Right lung (tissue), 5 donors: ENCODE measurements around the gene CENPP. TPM values are rescaled to one million over a fixed set of nuclear protein-coding genes. Genes with fewer than 3 reads are reported as not detected.
A peak's percentile ranks its signal among the peaks of the same experiment; 100 is the strongest.

Experiments
- DNase-seq, 2 donors: peaks; one replicate each; pipeline ENCODE4 v3.0.0-alpha.2; 2013
- polyA plus RNA-seq, 5 donors: library from polyadenylated mRNA; unstranded; fragments of 120-200 nt; gene quantifications; one replicate each; pipeline versions ENCODE4 v1.2.1 to v1.2.3, GENCODE V29; 2013; ENCODE audit warnings: inconsistent platforms in 1 of 5, low replicate concordance in 1 of 5; ENCODE audit not compliant: insufficient read length in 5 of 5, insufficient read depth in 1 of 5

Gene CENPP
- polyA plus RNA-seq, 5 donors: 3.5 to 7.0 (median 5.9) TPM

DNA sequence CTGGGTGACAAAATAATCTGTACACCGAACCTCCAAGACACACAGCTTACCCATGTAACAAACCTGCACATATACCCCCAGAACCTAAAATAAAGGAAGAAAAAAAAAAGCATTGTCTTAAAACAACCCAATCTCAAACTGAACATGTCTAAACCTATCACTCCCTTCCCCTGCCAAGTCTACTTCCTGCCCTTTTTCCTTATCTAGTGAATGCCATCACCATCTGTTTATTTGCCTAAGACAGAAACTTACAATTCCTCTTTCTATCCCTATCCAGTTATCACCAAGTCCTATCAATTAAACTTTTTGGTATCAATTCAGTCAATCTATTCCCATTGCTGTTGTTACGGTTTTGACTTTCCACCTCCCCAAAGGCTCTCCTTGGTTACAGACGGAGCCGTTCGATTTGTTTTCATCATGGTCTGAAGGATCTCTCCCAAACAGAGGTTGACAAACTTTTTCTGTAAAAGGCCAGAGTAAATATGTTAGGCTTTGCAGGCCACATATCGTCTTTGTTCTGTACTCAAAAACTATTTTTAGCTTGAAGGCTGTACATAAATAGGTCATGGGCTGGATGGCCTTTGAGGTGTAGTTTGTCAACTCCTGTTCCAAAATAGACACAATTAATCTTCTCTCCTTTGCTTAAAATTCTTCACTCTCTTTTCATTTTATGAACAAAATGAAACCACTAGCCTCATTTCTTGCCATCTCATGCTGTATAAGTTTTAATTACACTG, 12.7 kb upstream of the CENPP start:
- no peak for DNase-seq

DNA sequence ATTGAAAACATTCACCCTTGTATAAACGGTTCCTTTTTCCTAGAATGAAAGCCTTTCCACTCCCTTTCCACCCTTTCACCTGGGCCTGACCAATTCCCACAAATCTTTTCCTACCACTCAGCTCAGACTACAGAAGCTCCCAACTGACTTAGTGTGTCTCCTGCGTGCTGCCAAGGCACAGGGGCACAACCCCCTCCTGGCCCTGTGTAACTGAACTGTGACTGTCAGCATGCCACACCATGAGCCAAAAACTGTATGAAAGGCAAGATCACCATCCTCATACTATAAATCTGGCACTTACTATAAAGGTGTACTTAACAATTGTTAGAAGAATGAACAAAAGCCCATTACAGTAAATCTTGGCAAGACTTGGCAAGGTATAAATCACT, 12.1 kb upstream of the CENPP start:
- no peak for DNase-seq

DNA sequence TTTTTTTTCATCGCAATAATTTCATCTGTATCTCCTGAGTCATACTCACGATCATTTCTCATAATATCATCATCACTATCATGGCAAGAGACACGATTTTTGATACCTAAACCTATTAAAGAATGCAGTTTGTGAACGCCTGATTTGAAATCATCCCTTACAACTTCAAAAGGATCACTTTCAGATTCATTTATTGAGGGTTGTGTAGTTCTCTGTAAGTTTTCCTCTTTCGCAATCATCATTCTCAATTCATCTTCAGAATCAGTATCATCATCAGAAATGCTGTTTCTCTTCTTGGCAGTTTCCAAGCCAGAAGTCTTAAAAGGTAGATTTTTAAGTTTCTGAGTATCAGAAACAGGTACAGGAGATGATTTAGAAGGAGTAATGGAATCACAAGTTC, 10.3 kb upstream of the CENPP start:
- DNase-seq: no peak

DNA sequence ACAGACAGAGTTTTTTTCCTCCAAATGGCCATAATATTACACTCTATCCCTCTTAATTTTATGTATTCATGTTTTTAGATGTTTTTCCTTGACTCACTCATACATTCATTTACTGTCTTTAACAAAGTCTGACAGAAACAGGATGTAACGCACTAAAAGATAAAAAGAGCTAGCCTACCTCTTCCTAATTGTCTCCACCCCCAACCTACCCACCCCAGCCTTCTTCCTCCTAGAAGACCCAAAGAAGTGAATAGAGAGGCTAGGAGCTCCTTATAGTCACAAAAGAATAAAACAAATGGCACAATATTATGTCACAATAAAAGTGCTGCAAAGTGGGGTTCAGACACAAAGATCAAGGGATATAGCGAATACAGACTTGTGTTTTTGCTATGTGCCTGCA, 1.3 kb upstream of the CENPP start:
- DNase-seq: no peak

DNA sequence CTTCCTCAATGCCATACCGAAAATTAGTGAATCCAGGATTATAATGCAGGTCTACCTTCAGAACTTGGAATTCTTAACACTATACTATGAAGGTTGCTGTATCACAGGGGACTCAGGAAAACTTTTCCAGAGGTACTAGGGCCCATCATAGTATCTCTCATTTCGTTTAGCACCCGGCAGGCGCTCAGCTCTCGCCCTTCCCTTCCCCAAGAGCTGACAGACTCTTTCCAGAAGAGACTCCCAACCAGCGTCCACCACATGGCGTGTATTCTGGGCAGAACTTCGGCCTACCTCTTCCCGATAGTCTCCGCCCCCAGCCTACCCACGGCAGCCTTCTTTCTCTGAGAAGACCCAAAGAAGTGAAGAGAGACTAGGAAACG, 874 bp upstream of the CENPP start:
- DNase-seq: no peak

DNA sequence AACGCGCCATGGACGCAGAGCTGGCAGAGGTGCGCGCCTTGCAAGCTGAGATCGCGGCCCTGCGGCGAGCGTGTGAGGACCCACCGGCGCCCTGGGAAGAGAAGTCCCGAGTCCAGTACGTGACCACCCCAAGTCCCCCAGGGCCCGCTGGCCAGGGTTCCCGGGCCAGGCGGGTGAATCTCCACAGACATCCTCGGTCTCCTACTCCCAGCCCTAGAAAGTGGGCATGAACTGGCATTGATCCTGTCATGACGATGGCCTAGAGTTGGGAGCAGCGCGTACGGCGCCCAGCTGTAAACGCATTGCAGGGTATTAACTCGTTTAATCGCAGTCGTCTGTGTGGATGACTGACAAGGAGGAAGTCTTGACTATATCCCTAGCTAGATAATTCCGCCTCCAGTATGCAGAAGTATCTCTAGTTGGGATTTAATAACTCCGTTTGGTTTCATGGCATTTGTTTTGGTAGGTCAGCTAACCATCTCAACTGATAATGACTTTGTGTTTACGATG, 293 bp downstream of the CENPP start:
- no peak for DNase-seq

DNA sequence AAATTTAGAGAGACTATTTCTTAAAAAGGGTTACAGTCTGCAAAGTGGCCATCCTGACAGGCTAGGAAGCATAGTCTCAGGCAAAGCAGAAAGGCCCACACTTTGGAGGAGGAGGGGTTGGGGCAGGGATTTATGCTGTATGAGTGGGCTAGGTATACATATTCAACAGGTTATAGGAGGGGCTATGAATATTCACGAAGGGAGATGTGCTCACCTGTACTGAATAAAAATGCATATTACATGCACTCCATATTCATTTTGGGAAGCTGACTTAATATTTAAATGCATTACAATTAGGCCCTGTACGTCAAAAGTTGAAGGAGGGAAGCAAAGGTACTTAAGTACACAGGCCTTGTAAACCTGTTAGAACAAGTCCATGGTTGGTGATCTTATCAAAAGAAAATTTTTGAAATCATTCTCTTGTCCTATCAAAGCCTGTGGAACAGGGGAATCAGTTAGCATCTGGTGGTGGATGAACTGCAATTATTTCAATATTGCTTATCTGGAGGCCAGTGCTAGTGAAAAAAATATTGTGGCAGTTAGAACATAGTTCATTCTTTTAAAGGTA, 1.6 kb downstream of the CENPP start:
- DNase-seq: no peak

DNA sequence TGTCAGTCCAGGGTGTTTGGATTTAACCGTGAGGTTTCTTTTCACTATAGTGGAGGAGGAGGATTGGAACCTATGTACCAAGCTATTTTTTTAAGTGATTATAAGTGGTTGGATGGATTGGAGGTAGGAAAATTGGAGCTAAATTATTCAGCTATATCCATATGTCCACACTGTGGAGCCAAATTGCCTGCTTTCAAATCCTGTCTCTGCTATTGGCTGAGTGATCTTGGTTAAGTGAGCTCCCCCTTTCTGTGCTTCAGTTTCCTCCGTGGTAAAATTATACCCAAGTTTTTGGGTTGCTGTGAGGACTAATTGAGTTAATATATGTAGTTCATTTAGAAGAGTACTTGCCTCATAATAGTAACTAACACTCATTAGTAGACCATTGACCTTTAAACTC, 2.5 kb downstream of the CENPP start:
- DNase-seq: no peak

DNA sequence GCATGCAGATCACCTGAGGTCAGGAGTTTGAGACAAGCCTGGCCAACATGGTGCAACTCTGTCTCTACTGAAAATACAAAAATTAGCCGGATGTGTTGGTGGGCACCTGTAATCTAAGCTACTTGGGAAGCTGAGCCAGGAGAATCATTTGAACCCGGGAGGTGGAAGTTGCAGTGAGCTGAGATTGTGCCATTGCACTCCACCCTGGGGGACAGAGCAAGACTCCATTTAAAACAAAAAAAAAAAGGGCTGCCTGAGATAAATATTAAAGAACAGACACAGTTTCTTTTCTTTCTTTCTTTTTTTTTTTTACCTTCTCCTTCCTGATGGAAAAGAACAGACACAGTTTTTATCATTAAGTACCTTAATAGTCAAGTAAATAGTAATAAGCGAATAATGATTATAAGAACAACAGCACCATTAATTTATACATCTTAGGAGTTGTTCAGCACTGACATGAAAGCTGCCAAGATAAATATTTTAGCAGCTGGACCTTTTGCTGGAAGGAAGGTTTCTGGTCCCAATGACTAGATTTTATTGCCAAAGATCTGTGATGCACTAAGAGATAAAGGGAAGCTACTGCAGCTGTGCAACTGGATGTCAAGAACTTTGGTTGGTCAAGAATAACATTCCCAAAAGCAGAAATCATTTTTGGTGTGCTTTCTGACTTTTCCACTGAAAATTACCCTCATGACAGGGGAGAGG, 7.0 kb downstream of the CENPP start:
- no peak for DNase-seq

DNA sequence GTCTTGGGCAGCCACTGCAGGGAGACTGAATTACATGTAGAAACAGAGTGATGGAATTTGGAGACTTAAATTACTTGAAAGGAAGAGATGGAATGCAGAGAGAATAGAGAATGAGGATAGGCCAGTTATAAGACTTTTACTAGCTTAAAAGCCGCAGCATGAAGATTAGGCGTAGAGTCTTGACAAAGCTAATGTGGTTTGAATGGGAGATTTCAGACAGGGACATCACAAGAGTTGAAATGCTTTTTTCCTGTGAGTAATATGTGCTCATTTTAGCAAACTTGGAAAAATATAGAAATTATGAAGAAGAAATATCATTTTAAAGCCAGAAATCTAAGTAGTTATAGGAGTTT, 7.5 kb downstream of the CENPP start:
- no peak for DNase-seq

DNA sequence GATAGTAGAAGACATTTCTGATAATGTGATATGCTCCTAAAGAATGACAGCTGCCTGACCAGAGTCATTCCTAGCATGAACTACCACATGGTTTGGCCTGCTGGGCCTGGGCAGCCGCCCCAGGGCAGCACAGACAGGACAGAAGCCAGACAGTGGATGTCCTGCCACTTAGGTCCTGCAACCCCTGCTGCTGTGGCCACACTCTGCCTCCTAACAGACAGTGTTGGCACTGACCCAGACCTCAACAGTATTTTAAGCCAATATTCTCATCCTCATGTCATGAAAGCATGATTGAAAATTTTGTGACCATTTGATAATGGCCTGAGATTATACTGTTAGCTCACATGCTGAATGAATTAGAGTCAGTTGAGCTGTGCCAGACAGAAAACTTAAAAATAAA, 15.8 kb downstream of the CENPP start:
- no peak for DNase-seq

DNA sequence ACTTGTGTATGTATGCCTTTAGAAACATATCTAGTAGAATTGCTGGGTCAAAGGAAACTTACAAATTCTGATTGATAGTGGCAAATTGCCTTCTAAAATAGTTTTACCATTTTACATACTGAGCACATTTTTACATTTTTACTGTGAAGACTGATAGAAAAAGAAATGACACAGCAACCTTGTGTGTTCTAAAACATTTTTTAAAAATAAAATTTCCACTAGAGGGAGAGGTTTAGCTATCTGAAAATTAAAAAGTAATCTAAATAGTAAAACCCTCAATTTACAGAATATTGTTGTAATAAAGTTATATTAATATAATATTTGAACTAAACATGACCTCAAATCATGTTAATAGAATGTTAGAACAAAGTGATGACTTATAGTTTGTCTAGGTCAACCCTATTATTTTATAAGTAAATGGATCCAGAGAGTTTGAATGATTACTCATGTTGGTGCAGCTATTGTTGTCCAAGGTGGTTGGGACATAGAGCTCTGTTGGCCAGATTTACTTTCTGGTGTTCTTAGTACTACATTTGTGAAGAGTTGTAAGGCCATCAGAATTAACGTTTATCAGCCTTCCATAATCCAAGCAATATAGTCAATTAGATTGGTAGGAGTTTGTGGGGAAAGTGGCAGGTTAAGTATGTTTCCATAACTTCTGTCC, 17.2 kb downstream of the CENPP start:
- no peak for DNase-seq

DNA sequence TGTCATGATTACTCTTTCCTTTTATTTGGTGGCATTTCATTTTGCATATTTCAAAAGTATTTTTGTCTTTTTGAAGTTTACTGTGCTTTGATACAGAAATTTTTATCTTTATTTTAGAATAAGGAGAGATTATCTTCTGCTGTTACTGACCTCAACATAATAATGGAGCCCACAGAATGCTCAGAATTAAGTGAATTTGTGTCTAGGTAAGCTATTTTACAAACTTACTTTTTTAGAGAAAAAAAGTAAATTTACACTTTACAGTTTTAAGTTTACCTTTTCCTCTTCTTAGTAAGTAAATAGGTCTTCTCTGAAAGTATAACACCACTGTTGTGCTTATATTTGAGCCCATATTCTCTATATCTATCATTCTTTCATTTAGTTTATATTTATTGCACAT, 19.8 kb downstream of the CENPP start:
- DNase-seq: no peak

DNA sequence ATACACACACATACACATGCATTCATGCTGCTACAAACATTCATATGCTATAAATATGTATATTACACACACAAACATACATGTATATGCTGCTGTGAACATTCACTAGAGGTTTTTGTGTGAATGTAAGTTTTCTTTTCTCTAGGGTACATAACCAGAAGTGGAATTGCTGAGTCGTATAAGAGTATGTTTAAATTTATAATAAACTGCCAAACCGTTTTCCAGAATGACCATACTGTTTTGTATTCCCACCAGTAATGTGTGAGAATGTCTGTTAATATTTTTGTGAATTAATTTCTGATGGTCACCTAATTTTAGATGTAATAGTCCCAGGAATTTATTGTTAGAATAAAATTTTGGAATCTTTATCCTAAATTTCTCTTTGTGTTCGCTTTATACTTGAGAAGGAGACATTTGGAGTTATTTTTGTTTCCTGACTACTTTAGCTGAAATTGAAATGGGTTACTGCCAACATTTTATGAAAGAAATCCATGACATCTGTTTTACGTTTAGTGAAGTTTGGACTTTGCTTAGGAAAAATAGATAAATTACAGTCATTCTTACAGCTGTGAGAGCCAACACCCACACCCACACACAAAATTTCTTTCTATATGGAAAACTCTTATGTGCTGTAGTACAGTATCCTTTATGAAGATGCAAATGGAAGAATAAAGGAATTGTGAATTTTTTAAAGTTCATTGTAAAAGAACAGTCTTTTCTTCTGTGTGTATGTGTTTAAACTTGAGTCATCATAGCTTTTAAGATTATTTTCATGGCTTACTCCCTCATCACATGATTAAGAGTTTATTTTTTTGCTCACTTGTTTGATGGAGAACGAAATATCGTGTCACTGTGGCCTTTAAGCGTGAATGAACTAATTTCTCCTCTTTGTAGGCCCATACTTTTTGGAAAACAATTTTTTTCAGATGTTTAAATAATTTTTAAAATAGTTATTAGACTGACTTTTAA, 24.3 kb downstream of the CENPP start:
- DNase-seq: peak; percentile 61 to 71

DNA sequence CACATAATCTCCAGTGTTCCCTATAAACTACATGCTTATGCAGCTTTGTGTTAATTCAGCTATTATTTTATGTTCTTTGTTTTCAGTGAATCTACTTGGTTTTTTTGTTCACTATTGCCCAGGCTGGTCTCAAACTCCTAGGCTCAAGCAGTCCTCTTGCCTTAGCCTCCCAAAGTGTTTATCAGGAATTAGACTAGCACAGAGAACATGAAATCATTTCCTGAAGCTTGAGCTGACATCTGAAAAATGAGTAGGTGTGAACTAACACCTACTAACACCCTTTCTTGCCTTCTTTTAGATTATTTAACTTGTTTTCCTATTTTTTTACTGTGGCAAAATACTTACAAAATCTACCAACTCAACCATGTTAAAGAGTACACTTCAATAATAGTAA, 25.0 kb downstream of the CENPP start:
- DNase-seq: no peak

DNA sequence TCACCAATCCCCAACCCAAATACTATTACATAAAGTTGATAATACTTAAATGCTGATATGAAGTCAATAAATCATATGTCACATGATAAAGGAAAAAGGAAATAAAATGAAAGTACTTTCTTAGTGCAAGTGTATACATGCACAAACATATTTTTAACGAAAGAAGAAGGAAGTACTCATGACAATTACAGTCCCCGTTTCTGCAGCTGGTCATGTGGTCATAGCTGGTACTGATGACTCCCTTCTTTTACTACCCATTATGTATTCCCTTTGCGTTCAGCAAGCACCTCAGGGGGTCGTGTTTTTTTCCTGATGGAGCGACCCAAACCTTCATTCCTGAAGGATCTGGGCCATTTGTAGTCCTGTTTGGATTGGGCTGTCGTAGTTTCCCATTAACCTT, 27.3 kb downstream of the CENPP start:
- no peak for DNase-seq

DNA sequence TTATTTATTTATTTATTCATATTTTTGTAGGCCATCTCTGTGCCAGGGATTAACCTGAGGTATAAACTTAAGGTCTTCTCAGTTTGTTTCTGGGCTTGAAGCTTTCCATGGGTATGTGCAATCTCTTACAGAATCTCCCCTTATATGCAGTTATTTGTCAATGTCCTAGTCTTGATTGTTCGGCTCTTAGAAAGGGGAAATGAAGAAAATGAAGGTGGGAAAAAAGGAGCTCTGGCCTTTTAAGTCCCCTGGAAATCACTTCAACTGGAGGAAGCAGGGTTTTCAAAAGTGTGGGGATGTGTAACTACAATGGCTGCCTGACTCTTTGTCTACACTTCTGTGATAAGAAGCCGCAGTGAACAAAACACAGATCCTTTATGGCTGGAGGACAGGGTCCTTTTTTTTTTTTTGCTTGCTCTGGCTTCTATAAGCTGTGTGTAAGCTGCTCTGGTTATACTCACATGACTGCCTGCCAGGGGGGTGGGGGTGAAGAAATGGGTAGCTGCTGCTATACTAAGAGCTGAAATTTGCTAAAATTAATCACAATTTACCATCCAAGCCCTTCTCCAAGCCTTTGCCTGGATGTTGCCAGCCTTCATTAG, 33.7 kb downstream of the CENPP start:
- DNase-seq: no peak

DNA sequence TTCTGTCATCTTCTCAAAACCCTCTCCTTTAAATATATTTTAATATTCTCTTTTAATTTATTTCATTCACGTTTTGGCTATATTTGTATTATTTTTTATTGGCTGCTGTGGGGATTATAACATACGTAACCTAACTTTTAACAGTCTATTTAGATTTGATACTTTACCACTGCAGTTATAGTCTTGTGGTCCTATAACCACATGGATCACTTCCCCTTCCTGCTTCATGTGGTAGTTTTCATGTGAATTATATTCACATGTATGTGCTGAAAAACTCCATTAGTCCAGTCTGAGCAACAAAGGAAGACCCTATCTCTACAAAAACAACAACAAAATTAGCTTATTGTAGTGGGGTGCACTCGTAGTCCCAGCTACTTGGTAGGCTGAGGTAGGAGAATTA, 34.3 kb downstream of the CENPP start:
- DNase-seq: no peak

DNA sequence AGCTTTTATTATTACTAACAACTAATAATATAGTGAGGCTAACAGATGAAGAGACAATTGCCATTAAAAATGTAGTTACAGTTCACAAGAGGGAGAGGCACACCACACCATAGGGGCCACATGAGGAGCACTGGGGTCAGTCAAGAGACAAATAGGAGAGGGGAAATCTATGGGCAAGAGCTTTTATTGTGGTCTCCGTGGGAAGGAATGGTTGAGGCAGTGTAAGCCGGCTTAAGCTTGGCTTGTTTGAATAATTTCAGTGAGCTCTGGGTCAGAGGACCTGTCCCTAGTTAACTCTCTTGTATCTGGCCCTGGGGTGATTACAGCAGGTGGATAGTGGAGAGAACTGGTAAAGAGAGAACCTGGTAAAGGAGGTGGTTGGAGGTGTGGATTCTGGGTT, 43.3 kb downstream of the CENPP start:
- DNase-seq: no peak

DNA sequence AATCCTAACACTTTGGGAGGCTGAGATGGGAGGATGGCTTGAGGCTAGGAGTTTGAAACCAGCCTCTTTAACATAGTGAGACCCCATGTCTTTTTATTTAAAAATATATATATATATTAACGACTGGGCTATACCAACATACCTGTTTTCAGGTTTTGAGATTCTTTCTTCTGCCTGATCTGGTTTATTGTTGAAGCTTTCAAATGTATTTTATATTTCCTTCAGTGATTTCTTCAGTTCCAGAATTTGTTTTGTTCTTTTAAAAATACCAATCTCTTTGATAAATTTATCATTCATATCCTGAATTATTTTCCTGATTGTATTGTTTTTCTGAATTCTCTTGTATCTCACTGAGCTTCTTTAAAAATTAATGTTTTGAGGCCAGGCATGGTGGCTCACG, 47.4 kb downstream of the CENPP start:
- DNase-seq: no peak

DNA sequence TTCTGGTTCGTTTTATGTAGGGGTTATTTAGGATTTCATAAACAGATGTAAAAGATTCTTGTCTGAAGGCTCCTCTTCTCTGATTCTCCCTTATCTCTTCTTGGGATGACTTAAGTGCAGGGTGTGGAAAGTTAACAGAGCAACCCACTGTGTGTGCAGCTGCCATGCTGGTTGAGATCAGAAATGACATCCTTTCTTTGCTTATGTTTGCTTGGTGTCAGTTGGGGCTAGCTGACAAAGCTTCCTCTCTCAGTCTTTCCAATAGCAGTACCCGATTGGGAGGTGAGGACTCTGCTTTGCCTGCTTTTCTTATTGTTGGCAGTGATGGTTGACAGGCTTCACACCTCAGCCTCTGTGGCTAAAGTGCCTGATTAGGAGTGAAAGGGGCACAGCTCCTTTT, 52.1 kb downstream of the CENPP start:
- DNase-seq: no peak
